CD4-positive, alpha-beta T cell treated with Interleukin-15 for 4 hours (primary cell): Measurements from ENCODE around the gene ITSN1.
"Not testable (repeated sequence)": the region's sequence is repeated elsewhere in the genome, so short reads cannot be mapped to it uniquely, and the experiment has no call there.

Source experiments
- DNase-seq: peaks from one replicate; pipeline ENCODE4 v3.0.0-alpha.2; 2020; ENCODE audit warnings: low spot score

The ITSN1 gene

DNA sequence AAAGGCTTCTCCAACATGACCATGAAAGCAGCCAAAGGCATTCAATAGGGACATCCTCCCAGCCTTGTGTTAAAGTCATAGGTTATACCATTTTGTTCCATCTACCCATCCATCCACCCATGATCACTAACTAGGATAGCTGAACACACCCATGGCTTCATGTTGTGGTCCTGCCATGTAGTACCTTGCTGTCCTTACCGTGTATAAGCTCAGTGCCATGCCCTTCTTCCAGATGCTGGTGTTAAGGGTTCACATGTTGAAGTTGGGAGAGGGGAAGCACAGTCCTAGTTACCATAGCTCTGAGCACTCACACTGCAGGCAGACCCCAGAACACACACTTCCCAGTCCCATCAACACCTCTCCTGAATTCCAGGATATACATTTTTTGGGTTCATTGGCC, 221.8 kb downstream of the ITSN1 start:
- DNase-seq: no peak

DNA sequence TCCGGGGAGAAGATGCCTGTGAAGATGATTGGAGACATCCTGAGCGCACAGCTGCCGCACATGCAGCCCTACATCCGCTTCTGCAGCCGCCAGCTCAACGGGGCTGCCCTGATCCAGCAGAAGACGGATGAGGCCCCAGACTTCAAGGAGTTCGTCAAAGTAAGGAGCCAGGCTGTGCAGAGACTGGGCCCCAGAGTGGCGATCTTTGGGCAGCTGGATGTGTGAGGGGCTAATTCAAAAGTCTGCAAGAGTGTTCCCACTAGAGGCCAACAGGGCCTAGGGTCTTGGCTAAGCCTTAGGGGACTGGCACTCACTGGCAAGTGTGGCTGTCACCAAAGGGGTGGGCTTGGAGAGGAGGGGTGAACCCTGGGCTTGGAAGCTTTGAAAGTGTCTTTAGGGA, 222.9 kb downstream of the ITSN1 start:
- DNase-seq: no peak

DNA sequence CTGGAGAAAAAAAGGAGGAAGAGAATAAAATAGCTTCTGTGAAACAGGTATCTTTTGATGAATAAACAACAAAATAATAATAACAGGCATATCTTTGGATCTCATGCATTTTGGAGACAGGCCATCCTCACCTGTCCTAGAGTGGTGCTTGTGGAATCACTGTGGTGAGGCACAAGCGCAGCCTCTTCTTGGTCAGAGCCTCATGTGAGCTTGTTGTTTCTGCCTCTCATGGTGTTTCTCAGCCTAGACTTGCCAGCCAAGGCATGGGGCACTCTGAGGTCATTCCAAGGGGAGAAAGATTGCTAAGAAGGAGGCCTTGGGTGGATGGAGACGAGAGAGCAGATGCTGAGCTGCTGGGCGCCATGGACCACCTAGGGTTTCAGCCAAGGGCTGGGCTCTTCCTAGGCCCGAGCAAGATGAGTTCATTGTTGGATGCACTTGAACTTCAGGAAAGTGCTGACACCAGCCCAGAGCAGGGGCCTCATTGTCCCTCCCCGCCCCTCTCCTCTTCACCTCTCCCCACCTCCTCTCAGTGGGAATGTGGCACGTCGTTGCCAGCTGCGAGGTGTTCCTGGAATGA, 223.8 kb downstream of the ITSN1 start:
- DNase-seq: no peak

DNA sequence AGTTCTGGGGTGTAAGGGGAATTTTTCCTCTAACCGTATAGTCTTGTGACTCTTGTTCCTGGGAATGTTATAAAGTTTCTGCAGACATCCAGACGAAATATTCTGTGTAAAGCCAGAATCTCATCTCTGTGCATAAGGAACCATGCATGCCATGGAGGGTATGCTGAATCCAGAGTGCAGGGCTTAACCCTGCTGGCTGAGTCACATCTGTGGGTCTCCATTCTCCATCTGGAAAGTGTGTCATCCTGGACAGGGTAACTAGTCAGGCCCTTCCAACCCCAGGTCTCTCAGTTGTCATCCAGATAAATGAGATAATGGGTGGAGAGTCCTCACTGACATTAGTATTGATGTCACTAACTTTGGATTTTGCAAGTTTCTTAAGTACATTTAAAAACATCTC, 224.5 kb downstream of the ITSN1 start:
- DNase-seq: no peak

DNA sequence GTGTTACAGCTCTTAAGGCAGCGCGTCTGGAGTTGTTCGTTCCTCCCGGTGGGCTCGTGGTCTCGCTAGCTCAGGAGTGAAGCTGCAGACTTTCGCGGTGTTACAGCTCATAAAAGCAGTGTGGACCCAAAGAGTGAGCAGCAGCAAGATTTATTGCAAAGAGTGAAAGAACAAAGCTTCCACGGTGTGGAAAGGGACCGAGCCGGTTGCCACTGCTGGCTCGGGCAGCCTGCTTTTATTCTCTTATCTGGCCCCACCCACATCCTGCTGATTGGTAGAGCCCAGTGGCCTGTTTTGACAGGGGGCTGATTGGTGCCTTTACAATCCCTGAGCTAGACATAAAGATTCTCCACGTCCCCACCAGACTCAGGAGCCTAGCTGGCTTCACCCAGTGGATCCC, 225.6 kb downstream of the ITSN1 start:
- DNase-seq: not testable (repeated sequence)

DNA sequence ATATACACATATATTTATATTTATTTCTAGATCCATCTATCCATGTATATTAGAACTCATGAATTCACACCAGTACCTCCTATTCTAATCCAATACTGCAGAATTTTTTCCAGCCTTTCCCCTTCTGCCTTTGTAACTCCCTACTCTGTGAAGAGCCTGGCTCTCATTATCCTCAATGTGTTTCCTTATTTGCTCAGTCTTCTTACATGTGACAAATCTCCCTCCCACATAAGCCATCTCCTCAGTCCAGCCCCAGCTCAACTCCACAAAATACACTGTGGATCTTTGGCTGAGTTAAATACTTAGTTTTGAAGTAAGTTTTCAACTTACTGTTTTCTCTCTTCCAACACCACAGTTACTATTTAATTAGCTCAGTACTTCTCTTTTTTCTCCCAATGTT, 227.6 kb downstream of the ITSN1 start:
- no peak for DNase-seq

DNA sequence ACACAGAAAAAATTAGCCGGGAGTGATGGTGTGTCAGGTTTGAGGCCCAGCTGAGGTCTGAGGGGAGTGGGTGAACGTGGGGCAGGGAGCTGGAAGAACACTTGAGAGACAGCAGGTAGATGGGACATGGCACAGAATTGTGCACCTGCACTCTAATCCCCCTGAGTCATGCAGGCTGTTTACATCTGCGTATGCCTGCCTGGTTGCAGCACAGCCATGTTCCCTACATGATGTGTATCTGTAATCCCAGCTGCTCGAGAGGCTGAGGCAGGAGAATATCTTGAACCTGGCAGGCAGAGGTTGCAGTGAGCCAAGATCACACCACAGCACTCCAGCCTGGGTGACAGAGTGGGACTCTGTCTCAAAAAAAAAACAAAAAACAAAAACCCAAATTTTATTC, 228.5 kb downstream of the ITSN1 start:
- DNase-seq: no peak

DNA sequence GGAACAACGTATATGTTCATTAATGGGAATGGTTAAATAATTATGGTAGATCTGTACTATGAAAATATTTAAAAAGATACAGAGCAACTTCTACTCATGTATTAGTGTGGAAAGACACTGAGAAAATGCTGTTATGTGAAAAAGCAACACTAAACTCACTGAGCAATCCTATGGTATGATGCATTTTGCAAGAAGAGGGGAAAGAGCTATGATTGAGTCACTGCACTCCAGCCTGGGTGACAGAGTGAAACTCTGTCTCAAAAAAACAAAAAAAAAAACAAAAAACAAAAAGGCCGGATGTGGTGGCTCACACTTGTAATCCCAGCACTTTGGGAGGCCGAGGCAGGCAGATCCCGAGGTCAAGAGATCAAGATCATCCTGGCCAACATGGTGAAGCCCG, 228.9 kb downstream of the ITSN1 start:
- DNase-seq: no peak

DNA sequence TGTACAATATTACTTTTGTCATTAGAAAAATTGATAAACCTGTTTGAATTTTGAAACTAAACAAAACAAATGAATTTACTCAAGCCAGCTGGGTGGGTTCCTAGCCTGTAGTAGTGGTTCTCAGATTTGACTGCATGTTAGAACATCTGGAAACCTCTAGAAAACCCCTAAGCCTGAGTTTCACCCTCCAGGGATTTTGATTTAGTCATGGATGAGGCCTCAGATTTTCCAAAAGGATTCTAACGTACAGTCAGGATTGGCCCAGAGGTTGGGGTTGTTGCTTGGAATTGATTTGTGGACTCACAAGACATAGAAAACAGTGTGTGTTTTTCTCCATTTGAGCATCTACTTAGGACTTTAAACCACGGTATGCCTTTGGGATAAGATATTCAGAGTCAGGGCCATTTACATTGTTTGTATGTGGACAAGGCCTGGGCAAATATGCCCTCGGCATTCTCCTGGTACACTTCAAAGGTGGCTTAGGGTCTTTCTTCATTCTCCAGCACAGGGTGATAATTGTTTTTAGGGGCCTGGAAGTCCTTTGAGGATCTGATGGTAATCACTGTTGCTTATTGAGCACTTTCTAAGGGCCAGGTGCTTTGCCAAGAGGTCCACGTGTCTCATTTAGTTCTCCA, 230.7 kb downstream of the ITSN1 start:
- DNase-seq: no peak

DNA sequence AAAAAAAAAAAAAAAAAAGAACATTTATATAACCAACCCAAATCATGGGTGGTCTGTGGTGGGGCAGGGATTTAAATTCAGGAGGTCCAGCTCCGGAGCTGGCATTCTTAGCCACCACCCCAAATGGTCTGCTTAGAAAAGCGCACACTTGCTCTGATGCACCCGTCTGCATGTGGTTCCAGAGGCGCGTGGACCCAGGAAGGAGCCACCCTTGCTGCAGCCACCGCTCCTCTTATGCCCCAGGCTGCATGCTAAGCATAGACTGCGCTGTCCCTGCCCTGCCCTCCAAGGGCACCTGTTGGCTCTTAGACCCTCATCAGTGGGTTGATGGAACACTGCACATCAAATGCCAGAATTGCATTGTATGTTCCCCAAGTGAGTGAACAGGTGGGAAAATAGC, 231.9 kb downstream of the ITSN1 start:
- no peak for DNase-seq

DNA sequence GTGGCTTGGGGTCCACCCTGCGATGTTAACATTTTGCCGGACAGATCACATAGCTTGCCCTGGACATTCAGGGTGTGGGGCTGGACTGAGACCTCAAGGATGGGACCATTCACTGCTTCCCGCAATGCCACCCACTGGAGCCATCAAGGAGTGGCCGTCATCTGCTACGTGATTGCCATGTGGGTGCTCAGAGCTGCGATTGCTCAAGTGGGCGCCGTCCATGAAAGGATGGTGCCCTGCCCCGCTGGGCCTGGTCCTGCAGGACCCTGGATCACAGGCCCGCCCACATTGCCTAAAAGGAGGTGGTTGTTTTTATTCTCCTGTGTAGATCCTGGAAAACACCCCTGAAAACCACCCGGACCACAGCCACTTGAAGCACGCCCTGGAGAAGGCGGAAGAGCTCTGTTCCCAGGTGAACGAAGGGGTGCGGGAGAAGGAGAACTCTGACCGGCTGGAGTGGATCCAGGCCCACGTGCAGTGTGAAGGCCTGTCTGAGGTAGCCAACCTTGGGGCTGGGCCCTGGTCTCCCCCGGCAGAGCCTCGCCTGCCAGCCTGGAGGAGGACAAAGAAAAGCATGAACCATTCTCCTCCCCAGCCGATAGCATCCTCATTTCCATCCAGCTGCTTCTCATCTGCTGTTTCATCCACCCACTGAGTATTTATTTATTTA, 232.9 kb downstream of the ITSN1 start:
- DNase-seq: no peak

DNA sequence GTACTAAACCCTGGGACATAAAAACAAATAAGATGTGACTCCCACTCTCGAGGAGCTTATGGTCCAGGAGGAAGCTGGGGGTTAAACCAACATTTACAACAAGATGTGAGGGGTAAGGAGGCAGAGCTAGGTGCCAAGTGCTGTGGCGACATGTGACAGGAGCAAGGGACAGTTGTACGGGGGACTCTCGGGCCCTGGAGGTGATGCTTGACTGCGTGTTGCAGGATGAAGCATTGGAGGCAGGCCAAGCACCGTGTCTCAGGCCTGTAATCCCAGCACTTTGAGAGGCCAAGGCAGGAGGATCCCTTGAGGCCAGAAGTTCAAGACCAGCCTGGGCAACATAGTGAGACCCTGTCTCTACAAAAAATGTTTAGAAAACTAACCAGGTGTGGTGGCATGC, 236.5 kb downstream of the ITSN1 start:
- DNase-seq: no peak

DNA sequence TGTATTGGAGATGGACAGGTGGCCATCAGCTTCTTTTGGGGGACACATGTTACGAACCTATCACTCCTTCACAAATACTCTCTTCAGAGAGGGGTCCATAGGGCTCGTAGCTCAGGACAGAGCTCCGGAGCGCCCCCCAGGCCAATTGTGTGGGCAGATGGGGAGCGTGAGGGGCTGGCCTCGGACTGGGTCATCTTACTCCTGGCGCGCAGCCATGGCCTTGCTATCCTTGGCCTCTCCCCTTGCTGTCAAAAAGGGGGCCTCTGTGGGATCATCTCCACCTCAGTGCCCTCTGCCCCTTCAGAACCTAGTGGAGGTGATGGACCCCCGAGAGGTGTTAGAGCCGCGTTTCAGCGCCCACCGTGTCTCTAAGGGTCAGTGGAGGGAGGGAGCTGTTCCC, 238.3 kb downstream of the ITSN1 start:
- DNase-seq: no peak

DNA sequence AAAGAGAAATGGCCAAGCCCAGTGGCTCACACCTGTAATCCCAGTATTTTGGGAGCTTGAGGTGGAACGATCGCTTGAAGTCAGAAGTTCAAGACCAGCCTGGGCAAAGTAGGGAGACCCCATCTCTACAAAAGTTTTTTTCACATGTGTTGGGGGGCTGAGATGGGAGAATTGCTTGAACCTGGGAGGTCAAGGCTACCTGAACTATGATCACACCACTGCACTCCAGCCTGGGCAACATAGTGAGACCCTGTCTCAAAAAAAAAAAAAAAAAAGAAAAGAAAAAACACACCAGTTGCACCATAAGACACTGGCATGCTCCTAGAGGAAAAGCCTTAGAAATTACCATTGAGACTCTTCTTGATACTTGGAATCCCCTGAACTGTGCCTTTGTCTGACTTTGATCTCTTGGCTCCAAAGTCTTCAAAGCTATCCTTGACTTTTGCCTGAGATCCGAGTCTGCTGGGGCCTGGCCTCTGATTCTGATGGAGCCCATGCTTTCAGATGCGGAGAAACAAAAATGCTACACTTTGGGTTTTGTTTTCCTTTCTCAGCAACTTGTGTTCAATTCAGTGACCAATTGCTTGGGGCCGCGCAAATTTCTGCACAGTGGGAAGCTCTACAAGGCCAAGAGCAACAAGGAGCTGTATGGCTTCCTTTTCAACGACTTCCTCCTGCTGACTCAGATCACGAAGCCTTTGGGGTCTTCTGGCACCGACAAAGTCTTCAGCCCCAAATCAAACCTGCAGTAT, 239.6 kb downstream of the ITSN1 start:
- DNase-seq: no peak

DNA sequence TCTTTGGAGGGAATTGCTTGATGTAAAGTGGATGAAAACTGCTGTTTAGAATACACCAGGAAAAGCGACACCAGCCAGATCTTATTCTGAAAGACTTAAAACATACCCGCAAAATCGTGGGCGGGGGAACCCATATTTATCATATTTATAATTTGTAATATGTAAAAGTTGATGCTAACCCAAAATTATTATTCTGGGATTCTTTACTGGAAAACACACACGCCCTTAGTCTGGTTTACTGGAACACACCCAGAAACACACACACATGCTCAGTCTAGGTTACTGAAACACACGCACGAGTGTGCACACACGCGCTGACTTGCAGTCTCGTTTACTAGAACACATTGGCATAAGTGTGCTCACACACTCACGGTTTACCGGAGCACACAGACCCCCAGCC, 240.8 kb downstream of the ITSN1 start:
- no peak for DNase-seq

DNA sequence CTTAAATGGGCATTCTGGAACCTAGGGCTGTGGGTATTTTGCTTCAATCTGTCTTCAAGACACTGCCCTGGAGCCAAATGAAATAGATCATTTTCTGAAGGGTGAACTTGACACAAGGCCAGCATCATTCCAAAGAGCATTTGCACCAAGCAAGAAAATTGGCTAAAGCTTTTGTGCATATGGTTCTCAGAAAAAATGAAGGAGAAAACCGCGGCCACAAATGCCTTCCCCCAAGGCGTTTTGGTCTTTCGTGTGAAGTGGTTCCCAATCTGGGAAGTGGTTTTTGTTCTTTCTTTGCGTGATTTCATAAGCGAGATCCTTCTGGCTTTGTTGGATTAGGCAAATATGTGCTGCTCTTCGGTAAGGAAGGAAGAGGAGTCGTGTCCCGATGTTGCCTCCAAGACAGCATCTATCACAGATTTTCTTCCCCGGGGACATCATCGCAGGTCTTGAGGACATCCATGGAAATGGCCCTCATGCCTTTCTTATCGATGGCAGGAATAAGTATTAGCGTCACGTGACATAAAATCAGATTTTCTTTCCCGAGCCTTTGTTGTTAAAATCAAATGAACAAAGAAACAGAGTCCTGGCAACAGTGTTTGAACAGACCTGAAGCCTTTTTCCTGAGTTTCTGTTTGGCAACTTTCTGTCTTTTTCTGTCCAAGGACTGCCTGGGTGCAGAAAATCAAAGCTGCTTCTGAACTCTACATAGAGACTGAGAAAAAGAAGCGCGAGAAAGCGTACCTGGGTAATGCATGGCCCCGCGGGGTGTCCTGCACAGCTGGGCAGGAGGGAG, 242.3 kb downstream of the ITSN1 start:
- DNase-seq: no peak

DNA sequence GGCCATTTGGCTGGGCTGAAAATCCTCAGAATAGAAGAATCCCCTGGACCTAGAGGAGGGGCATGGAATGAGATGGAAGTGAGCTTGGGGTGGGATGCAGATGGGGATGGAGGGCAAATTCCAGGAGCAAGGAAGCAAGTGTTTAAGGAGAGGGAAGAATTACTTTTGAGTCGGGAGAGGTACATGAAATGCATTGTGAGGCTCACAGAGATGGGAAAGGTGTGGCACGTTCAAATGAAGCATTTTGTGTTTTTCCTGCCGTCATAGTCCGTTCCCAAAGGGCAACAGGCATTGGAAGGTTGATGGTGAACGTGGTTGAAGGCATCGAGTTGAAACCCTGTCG, 242.8 kb downstream of the ITSN1 start:
- no peak for DNase-seq

DNA sequence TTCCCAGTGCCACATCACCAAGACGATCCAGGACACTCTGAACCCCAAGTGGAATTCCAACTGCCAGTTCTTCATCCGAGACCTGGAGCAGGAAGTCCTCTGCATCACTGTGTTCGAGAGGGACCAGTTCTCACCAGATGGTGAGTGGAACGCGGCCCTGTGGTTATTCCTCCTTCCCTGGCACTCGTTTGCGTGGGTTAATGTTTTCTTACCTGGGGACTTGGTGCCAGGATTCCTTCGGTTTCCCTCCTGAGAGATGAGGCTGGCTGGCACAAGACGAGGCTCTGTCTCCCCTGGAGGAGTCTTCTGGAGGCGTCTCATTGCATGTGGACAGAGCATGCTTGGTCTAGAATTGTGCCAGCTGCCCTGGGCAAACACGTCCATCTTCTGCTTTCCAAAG, 244.0 kb downstream of the ITSN1 start:
- no peak for DNase-seq

DNA sequence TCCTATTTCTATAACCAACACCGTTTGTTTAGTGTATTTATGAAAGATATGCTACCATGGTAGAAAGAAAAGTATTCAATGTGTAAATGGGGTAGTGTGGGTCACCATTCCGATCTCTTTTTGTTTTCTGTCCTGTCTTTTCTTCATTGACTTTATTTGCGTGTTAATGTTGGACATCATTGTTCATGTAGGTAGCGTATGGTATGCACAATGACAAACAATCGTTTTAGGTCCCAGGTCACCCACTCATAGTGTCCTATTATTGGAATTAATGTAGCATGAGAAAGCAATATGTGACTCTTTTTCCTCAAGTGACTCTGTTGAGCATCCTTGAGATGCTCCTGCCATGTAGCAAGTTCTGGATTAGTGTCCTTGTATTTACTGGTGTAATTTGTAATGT, 247.9 kb downstream of the ITSN1 start:
- DNase-seq: no peak

DNA sequence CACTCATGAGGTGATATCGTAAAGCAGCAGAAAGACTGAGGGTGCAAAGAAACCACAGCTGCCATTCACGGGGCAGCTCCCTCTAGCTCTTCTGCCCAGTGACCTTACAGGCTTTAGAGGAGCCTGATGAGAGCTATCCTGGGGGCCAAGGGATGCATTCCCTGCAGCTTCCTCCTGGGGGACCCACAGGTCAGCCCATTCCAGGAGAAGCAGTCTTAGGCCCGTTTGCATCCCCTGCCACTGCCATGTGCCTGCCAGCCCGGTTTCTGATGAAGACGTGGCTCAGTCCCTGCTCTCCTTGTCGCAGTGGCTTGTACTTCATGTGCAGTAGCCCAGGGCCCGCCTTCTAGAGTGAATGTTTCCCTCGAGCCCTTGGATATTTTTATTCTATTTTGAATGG, 250.6 kb downstream of the ITSN1 start:
- no peak for DNase-seq

DNA sequence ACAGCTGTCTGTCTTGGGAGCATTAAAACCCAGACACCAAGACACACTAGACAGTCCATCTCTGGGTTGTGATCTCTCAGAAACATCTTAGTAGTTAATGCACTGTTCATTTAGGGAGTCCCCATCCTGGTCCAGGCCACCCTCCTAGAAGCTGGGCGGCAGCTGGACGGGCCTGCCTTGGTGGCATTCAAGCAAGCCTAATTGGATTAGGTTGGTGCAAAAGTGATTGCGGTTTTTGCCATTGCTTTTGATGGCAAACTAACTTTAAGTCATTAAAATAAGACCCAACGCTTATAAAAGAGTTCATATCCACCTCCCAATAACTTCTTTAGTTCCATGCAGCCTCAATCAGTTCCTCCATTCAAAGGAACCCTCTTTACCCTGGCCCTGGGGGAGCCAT, 251.6 kb downstream of the ITSN1 start:
- DNase-seq: no peak

DNA sequence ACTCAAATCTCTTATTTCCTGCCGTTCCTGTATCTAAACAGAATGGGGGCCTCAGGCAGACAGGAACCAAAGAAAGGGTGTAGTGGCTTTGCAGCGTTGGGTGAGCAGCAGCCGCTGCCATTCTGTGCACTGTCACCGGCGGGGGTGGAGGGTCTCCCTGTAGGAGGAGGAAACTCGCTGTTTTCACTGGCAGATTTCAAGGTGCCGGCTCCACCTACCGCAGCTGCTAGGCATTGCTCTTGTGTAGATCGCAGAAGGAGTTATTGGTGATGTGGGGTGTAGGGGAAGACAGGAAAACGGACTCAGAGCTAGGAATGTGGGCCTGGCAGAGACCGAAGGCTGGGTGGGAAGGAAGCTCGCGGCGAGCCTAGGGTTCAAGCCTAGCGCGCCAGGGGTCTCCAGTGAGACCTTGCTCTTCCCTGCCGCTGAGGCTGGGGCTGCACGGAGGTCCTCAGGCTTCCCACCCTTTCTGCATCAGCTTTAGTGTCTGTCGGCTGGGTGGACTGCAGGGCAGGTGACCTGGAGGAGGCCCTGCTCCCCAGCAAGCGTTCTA, 252.5 kb downstream of the ITSN1 start:
- DNase-seq: peak; percentile 32
